Measurements from ENCODE around the gene KANK4. TPM values are rescaled to one million over a fixed set of nuclear protein-coding genes. Genes with fewer than 3 reads are reported as not detected.

The KANK4 gene
- total and polyA plus RNA-seq, 5 donors: 0.09 to 0.39 (median 0.20) TPM; not detected in 1

- H3K4me1 ChIP-seq (ENCODE audit: control insufficient read depth, insufficient read depth, low read length): no peaks in the 10 kb centered on the region
- no peak for DNase-seq
- 88% methylated on average over 8 of the region's 8 CpGs for WGBS
- intact Hi-C loops (cut with DNase I): no loop called here
- H3K27ac ChIP-seq (ENCODE audit: low read length): no peak overlapping the region
- H3K27me3 ChIP-seq (ENCODE audit: control insufficient read depth, insufficient read depth): no peaks in the 10 kb centered on the region
- no peaks in the 10 kb centered on the region for H3K9me3 ChIP-seq (ENCODE audit: control insufficient read depth, low read length)
- ATAC-seq: peak in 1 of 2 donors; percentile 16
- no peak overlapping the region for H3K4me3 ChIP-seq (ENCODE audit: low read length)
These were observed 35.9 kb upstream of the KANK4 start for GRCh38 chr1:62355095-62355494.

DNA sequence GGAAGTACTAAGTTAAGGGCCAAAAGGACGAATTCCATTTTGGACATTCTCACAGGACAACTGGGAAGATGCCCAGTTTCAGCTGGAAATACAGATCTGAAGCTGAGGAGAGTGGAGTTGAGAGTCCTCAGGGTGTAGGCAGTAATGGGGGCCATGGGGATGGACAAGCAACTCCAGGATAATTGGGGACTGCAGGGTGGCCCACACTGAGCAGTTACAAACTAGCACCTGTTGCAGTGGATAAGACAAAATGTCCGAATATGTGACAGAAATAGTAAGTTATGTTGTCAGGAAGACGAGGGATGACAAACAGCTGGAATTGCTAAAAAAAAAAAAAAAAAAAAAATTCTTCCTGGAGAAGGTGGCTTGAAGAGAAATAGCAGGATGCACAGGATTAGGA is 34.6 kb upstream of the KANK4 start:
- Histone ChIP-seq H3K4me3 (ENCODE audit: low read length) (no peak overlapping the region), H3K27me3 (ENCODE audit: control insufficient read depth, insufficient read depth) (no peaks in the 10 kb centered on the region), H3K27ac (ENCODE audit: low read length) (no peak overlapping the region), H3K4me1 (ENCODE audit: control insufficient read depth, insufficient read depth, low read length) (no peaks in the 10 kb centered on the region), H3K9me3 (ENCODE audit: control insufficient read depth, low read length) (no peaks in the 10 kb centered on the region)
- 36% methylated on average over 3 of the region's 3 CpGs for WGBS
- ATAC-seq (no peak), DNase-seq (no peak)
- intact Hi-C loops (cut with DNase I): no loop called here

GRCh38 chr1:62352387-62352786 is 33.2 kb upstream of the KANK4 start:
- DNase-seq: no peak
- intact Hi-C loops (cut with DNase I): no loop called here
- 85% methylated on average over 4 of the region's 4 CpGs for WGBS

DNA sequence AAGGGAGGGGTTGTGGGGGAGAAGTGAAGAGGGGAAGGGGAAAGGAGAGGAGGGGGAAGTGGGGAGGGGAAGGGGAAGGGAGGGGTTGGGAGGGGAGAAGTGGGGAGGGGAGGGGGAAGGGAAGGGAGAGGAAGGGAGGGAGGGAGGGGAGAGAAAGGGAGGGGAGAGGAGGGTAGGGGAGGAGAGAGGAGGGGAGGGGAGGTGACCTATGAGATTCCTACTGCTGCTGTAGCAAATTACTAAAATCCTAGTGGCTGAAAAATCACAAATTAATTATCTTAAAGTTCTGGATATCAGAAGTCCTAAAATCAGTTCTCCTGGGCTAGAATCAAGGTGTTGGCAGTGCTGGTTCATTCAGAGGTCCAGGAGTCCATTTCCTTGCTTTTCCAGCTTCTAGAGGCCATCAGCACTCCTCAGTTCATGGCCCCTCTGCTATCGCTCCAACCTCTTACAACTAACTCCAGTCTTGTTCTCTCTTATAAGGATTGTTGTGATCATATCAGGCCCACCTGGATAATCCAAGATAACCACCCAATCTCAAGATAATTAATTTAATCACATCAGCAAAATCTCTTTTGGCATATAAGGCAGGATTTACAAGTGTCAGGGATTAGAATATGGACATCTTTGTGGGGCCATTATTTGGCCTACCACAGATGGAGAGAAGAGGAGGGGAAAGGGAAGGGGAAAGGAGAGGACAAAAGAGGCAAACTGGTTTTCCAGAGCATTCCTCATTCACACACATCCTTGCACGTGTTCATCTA is 30.4 kb upstream of the KANK4 start:
- no peaks in the 10 kb centered on the region for H3K4me1 ChIP-seq (ENCODE audit: control insufficient read depth, insufficient read depth, low read length)
- intact Hi-C loops (cut with DNase I): no loop called here
- no peaks in the 10 kb centered on the region for H3K27me3 ChIP-seq (ENCODE audit: control insufficient read depth, insufficient read depth)
- no peak overlapping the region for H3K4me3 ChIP-seq (ENCODE audit: low read length)
- ATAC-seq (no peak), DNase-seq (no peak)
- no peaks in the 10 kb centered on the region for H3K9me3 ChIP-seq (ENCODE audit: control insufficient read depth, low read length)
- WGBS: 94% methylated on average over 2 of the region's 2 CpGs
- no peak overlapping the region for H3K27ac ChIP-seq (ENCODE audit: low read length)

More at GRCh38 chr1:62352387-62352786, 33.2 kb upstream of the KANK4 start:
- Histone ChIP-seq H3K4me3 (ENCODE audit: low read length) (no peak overlapping the region), H3K27ac (ENCODE audit: low read length) (no peak overlapping the region), H3K9me3 (ENCODE audit: control insufficient read depth, low read length) (no peaks in the 10 kb centered on the region), H3K4me1 (ENCODE audit: control insufficient read depth, insufficient read depth, low read length) (no peaks in the 10 kb centered on the region), H3K27me3 (ENCODE audit: control insufficient read depth, insufficient read depth) (no peaks in the 10 kb centered on the region)
- ATAC-seq: no peak

DNA sequence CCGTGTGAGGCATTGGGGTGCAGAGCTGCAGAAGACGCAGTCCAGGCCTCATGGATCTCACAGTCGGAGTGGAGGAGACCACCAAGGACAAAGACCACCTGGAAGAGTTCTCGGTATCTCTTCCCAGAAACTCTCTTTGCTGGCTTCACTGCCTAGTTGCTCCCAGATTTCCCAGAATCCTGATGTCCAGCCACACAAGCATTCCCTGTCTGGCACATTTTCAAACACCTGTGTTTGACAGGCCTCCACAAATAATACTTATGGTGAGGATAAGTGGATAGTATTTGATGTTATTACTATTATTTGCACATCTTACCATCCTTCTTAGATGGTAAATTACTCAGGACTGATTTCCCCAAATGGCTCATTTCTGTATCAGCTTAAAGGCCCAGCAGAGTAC is 27.7 kb upstream of the KANK4 start:
- Histone ChIP-seq H3K4me3 (ENCODE audit: low read length) (no peak overlapping the region), H3K9me3 (ENCODE audit: control insufficient read depth, low read length) (no peaks in the 10 kb centered on the region), H3K27ac (ENCODE audit: low read length) (no peak overlapping the region), H3K27me3 (ENCODE audit: control insufficient read depth, insufficient read depth) (no peaks in the 10 kb centered on the region), H3K4me1 (ENCODE audit: control insufficient read depth, insufficient read depth, low read length) (no peaks in the 10 kb centered on the region)
- 88% methylated on average over 4 of the region's 4 CpGs for WGBS
- DNase-seq (no peak), ATAC-seq (no peak)
- intact Hi-C loops (cut with DNase I): no loop called here

- intact Hi-C loops (cut with DNase I): no loop called here
- Histone ChIP-seq H3K27ac (ENCODE audit: low read length) (no peak overlapping the region), H3K9me3 (ENCODE audit: control insufficient read depth, low read length) (no peaks in the 10 kb centered on the region), H3K4me1 (ENCODE audit: control insufficient read depth, insufficient read depth, low read length) (no peaks in the 10 kb centered on the region), H3K27me3 (ENCODE audit: control insufficient read depth, insufficient read depth) (no peaks in the 10 kb centered on the region), H3K4me3 (ENCODE audit: low read length) (no peak overlapping the region)
- ATAC-seq (no peak), DNase-seq (no peak)
- 81% methylated on average over 5 of the region's 5 CpGs for WGBS
These were observed 24.7 kb upstream of the KANK4 start for GRCh38 chr1:62343911-62344310.

- Histone ChIP-seq H3K27me3 (ENCODE audit: control insufficient read depth, insufficient read depth) (no peaks in the 10 kb centered on the region), H3K4me1 (ENCODE audit: control insufficient read depth, insufficient read depth, low read length) (peaks cover 8% of the 10 kb centered on the region), H3K4me3 (ENCODE audit: low read length) (no peak overlapping the region), H3K27ac (ENCODE audit: low read length) (no peak overlapping the region), H3K9me3 (ENCODE audit: control insufficient read depth, low read length) (no peaks in the 10 kb centered on the region)
- 93% methylated on average over 3 of the region's 3 CpGs for WGBS
- intact Hi-C loops (cut with DNase I): no loop called here
- no peak for ATAC-seq
- DNase-seq: no peak
These were observed 23.0 kb upstream of the KANK4 start for GRCh38 chr1:62342270-62342669.

DNA sequence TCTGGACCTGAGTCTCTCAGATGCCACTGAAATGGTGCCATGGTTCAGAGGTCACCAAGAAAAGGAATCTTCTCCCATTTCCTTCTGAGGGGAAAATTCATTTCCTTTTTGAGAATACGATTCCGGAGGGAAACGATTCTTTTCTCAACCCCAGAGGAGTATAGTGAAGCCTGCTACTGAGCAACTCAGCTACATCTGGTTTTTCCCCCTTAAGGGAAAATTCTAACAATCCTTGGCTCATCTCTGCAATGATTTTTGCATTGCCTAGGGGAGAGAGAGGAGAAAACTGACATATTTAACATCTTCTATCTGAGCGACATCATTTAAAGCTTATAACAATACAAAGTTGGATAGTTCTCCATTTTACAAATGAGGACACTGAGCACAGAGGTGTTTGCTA is 22.4 kb upstream of the KANK4 start:
- H3K27me3 ChIP-seq (ENCODE audit: control insufficient read depth, insufficient read depth): no peaks in the 10 kb centered on the region
- ATAC-seq: no peak
- WGBS: 52% methylated on average over 4 of the region's 4 CpGs
- no peak overlapping the region for H3K27ac ChIP-seq (ENCODE audit: low read length)
- no peaks in the 10 kb centered on the region for H3K9me3 ChIP-seq (ENCODE audit: control insufficient read depth, low read length)
- H3K4me3 ChIP-seq (ENCODE audit: low read length): no peak overlapping the region
- no peak for DNase-seq
- H3K4me1 ChIP-seq (ENCODE audit: control insufficient read depth, insufficient read depth, low read length): peaks cover 12% of the 10 kb centered on the region
- intact Hi-C loops (cut with DNase I): no loop called here

GRCh38 chr1:62341089-62341488 is 21.9 kb upstream of the KANK4 start:
- no peaks in the 10 kb centered on the region for H3K9me3 ChIP-seq (ENCODE audit: control insufficient read depth, low read length)
- H3K27ac ChIP-seq (ENCODE audit: low read length): no peak overlapping the region
- no peaks in the 10 kb centered on the region for H3K27me3 ChIP-seq (ENCODE audit: control insufficient read depth, insufficient read depth)
- ATAC-seq: no peak
- intact Hi-C loops (cut with DNase I): no loop called here
- H3K4me1 ChIP-seq (ENCODE audit: control insufficient read depth, insufficient read depth, low read length): peaks cover 13% of the 10 kb centered on the region
- no peak overlapping the region for H3K4me3 ChIP-seq (ENCODE audit: low read length)
- 95% methylated on average over 3 of the region's 3 CpGs for WGBS
- no peak for DNase-seq

DNA sequence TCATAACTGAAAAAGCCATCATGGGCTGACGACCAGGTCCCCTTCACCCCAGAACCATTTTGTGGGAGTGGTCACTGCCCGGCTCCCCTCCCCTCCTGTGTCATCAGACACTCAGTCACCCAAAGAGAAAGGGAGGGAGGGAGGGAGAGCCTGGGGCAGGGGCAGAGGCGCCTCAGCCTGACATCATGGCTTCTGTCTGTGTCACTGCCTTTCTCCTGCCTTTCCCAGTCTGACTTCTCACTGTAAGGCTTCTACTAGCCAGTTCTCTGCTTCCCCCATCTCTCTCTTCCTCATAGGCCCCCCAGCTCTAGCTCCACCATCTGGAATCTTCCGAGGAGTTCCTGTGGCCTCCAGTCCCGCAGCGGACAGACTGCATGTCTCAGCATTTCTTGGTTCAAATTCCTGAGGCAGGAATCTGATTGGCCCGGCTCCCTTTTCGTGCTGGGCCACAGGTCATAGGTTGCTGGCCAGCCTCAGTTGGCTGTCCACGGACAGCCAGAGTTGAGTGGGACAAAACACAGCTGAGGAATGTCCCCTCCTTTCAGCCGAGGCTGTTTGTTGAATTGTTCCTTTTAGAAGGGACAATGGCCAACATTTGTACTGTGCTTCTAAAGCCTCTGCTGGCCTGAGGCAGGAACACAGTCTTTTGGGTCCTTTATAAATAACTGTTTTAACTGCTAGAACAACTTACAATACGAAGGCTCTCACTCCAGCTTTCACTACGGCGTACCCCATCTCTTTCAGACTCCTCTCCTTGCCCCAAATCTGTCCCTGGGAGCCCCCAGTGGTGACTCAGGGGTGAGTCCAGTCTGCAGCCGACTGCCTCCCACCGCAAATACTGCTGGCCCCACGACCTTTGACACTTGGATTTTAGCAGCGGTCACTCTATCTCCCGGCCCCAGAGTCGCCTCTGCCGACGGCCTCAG is 18.7 kb upstream of the KANK4 start:
- intact Hi-C loops (cut with DNase I): no loop called here
- peak overlapping the region; percentile 25 for H3K27ac ChIP-seq (ENCODE audit: low read length)
- peak; percentile 31 to 79 for ATAC-seq
- no peaks in the 10 kb centered on the region for H3K27me3 ChIP-seq (ENCODE audit: control insufficient read depth, insufficient read depth)
- no peak overlapping the region for H3K4me3 ChIP-seq (ENCODE audit: low read length)
- H3K9me3 ChIP-seq (ENCODE audit: control insufficient read depth, low read length): no peaks in the 10 kb centered on the region
- peaks cover 13% of the 10 kb centered on the region for H3K4me1 ChIP-seq (ENCODE audit: control insufficient read depth, insufficient read depth, low read length)
- WGBS: 45% methylated on average over 21 of the region's 21 CpGs
- peak in 1 of 3 donors; percentile 73 for DNase-seq

DNA sequence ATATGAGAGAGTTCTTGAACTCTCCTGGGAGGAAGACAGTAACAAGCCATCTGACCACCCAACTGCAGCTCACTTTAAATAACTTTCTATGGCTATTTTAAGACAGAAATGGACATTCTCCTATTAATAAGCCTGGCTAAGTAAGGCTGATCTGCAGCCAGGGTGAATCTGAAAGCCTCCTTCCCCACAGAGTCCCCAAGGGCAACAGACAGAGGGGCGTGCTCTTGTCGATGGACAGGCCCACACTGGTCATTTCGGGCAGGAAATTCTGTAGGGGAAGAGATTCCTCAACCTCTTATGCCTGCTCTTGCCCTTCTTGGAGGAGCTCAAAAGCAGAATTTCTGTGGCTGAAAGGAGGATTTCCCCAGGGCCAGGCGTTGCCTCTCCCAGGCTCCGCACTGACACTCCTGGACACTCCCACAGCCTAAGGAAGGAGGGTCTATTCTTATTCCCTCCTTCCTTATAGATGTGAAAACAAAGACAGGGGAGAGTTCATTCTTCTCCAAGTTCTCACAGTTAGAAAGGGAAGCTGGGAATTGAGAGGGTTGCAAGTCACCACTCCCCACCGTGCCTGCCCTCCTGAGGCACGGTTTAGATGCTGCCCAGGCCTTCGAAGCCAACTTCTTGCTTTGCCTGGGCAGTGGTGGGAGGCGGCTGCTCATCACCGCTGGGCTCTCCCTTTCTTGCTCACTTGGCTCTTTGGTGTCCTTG is 17.9 kb upstream of the KANK4 start:
- Histone ChIP-seq H3K27me3 (ENCODE audit: control insufficient read depth, insufficient read depth) (no peaks in the 10 kb centered on the region), H3K4me1 (ENCODE audit: control insufficient read depth, insufficient read depth, low read length) (peaks cover 13% of the 10 kb centered on the region), H3K4me3 (ENCODE audit: low read length) (no peak overlapping the region), H3K9me3 (ENCODE audit: control insufficient read depth, low read length) (no peaks in the 10 kb centered on the region), H3K27ac (ENCODE audit: low read length) (peak overlapping the region; percentile 0)
- intact Hi-C loops (cut with DNase I): no loop called here
- 38% methylated on average over 10 of the region's 10 CpGs for WGBS
- DNase-seq: no peak
- peak; percentile 27 to 29 for ATAC-seq
